ENCODE data around the gene YY1. TPM values are rescaled to one million over a fixed set of nuclear protein-coding genes. Genes with fewer than 3 reads are reported as not detected.

The YY1 gene
- total and polyA plus RNA-seq, 2 of the 8 experiments (the other 6 are each of a cell fraction or from before 2014, with no cell fraction given) = 26.4 to 106 TPM

GRCh38 chr14:100329233-100330006 is 90.5 kb downstream of the YY1 start (continued):
- TF ChIP-seq CBX8 (IDR thresholded peaks at IDR 0.05; ENCODE audit: borderline replicate concordance, low read depth, low read length) (no peak), KDM1A (IDR thresholded peaks at IDR 0.05; ENCODE audit: borderline replicate concordance, low read length) (no peak), YY1 (IDR thresholded peaks at IDR 0.05; ENCODE audit: low read depth, low read length) (no peak), BCL11A (IDR thresholded peaks at IDR 0.05; ENCODE audit: low read depth in 2 of 2, low read length in 2 of 2) (no peak), SUZ12 (IDR thresholded peaks at IDR 0.05; ENCODE audit: low read length) (no peak), CTBP2 (IDR thresholded peaks at IDR 0.05; ENCODE audit: borderline replicate concordance, insufficient read depth, insufficient read length, low read length) (no peak), SIN3A (conservative IDR thresholded peaks at IDR 0.05 in 1 of 2, IDR thresholded peaks at IDR 0.05 in 1 of 2; ENCODE audit: low read depth in 1 of 2, low read length in 2 of 2) (no peak)
- TF ChIP-seq, protein P1, sequence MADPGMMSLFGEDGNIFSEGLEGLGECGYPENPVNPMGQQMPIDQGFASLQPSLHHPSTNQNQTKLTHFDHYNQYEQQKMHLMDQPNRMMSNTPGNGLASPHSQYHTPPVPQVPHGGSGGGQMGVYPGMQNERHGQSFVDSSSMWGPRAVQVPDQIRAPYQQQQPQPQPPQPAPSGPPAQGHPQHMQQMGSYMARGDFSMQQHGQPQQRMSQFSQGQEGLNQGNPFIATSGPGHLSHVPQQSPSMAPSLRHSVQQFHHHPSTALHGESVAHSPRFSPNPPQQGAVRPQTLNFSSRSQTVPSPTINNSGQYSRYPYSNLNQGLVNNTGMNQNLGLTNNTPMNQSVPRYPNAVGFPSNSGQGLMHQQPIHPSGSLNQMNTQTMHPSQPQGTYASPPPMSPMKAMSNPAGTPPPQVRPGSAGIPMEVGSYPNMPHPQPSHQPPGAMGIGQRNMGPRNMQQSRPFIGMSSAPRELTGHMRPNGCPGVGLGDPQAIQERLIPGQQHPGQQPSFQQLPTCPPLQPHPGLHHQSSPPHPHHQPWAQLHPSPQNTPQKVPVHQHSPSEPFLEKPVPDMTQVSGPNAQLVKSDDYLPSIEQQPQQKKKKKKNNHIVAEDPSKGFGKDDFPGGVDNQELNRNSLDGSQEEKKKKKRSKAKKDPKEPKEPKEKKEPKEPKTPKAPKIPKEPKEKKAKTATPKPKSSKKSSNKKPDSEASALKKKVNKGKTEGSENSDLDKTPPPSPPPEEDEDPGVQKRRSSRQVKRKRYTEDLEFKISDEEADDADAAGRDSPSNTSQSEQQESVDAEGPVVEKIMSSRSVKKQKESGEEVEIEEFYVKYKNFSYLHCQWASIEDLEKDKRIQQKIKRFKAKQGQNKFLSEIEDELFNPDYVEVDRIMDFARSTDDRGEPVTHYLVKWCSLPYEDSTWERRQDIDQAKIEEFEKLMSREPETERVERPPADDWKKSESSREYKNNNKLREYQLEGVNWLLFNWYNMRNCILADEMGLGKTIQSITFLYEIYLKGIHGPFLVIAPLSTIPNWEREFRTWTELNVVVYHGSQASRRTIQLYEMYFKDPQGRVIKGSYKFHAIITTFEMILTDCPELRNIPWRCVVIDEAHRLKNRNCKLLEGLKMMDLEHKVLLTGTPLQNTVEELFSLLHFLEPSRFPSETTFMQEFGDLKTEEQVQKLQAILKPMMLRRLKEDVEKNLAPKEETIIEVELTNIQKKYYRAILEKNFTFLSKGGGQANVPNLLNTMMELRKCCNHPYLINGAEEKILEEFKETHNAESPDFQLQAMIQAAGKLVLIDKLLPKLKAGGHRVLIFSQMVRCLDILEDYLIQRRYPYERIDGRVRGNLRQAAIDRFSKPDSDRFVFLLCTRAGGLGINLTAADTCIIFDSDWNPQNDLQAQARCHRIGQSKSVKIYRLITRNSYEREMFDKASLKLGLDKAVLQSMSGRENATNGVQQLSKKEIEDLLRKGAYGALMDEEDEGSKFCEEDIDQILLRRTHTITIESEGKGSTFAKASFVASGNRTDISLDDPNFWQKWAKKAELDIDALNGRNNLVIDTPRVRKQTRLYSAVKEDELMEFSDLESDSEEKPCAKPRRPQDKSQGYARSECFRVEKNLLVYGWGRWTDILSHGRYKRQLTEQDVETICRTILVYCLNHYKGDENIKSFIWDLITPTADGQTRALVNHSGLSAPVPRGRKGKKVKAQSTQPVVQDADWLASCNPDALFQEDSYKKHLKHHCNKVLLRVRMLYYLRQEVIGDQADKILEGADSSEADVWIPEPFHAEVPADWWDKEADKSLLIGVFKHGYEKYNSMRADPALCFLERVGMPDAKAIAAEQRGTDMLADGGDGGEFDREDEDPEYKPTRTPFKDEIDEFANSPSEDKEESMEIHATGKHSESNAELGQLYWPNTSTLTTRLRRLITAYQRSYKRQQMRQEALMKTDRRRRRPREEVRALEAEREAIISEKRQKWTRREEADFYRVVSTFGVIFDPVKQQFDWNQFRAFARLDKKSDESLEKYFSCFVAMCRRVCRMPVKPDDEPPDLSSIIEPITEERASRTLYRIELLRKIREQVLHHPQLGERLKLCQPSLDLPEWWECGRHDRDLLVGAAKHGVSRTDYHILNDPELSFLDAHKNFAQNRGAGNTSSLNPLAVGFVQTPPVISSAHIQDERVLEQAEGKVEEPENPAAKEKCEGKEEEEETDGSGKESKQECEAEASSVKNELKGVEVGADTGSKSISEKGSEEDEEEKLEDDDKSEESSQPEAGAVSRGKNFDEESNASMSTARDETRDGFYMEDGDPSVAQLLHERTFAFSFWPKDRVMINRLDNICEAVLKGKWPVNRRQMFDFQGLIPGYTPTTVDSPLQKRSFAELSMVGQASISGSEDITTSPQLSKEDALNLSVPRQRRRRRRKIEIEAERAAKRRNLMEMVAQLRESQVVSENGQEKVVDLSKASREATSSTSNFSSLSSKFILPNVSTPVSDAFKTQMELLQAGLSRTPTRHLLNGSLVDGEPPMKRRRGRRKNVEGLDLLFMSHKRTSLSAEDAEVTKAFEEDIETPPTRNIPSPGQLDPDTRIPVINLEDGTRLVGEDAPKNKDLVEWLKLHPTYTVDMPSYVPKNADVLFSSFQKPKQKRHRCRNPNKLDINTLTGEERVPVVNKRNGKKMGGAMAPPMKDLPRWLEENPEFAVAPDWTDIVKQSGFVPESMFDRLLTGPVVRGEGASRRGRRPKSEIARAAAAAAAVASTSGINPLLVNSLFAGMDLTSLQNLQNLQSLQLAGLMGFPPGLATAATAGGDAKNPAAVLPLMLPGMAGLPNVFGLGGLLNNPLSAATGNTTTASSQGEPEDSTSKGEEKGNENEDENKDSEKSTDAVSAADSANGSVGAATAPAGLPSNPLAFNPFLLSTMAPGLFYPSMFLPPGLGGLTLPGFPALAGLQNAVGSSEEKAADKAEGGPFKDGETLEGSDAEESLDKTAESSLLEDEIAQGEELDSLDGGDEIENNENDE (IDR thresholded peaks at IDR 0.05; ENCODE audit: insufficient replicate concordance, low read length) = no peak
